Esophagus mucosa (tissue), 1 donor: ENCODE measurements around the gene SYNE1. TPM values are rescaled to one million over a fixed set of nuclear protein-coding genes. Genes with fewer than 3 reads are reported as not detected.
"Not testable (repeated sequence)": the region's sequence is repeated elsewhere in the genome, so short reads cannot be mapped to it uniquely, and the experiment has no call there.

Experiments used
- ATAC-seq: fragments of 200-7000 bp; cut with Tn5 transposase; one replicate; pipeline ENCODE4 v1.9.1; 2020
- total RNA-seq: library from RNA; stranded (reverse); gene quantifications from one replicate; pipeline ENCODE4 v1.2.4, GENCODE V29; 2023
- donor health status: DM: yes; HTN: yes; CAD: no.

Gene SYNE1
- total RNA-seq, 1 donor from 2014 or later = 4.0 TPM

DNA sequence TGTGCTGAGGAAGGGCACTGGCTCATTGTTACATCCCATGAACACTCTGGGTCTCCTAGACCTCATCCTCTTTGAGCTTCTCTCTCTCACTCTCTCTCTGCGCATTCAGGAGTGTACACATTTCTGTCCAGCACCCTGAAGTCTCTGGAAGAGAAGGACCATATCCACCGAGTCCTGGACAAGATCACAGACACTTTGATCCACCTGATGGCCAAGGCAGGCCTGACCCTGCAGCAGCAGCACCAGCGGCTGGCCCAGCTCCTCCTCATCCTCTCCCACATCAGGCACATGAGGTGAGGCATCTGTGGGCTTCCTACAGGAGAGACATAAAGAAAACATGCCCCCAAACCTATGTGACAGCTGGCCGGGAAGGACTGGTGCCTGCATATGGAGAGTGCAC, 542.9 kb downstream of the SYNE1 start:
- no peak for ATAC-seq

DNA sequence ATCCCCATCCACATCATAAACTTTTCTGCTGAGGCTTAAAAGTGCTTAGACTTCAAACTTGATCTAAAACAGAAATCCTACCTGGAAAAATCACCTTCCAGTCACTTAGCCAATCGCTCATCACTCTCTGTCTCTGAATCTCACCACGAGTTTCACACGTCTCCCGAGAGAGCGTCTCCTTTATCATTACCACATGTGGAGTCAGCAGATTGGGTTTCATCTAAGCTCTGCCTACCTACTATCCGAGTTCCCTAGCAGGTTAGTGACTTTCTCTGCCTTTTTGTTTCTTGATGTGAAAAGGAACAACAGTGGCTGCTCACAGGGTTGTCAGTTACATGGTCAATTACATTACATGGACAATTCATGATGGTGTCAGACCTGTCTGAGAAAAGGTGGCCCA, 543.5 kb downstream of the SYNE1 start:
- no peak for ATAC-seq

DNA sequence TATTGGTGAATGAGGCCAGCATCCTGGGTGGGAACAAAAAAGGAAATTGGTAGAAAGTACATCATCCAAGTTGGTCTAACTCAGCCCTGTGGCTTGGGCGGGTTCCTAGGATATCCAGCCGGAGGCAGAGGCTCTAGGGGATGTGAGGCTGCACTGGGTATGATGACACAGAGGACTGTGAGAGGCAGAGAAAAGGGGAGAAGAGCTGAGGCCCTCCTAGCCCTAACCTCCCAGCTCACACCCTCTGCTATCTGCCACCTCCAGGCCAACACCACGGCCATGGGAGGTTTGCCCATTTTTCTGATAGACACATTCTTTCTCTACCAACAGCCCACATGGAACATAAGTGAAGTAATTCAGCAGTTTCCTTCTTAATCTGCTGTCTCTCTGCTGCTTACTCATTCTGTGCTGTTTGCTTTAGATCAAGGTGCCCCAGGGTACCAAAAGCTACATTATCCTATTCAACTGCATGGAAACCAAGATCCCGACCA, 545.3 kb downstream of the SYNE1 start:
- ATAC-seq = no peak

GRCh38 chr6:152091201-152091600, 546.0 kb downstream of the SYNE1 start:
- no peak for ATAC-seq

DNA sequence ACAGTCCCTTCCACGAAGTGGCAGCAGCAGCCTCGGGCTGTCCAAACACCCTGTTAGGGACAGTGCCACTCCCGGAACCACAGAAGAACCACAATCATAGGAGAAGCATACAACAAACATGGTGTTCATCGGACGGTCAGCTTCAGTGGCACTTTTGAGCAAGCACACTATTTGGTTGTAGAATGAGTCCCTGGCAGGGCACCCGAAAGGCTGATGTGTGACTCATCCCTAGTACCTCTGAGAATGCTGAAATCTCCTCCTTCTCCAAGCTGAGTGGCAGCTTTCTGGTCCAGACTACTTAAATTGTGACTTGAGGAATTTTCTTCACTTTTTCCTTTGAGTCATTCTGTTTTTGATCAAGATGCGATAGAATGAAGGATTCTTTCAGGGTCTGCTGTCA, 547.2 kb downstream of the SYNE1 start:
- ATAC-seq = peak; percentile 43

DNA sequence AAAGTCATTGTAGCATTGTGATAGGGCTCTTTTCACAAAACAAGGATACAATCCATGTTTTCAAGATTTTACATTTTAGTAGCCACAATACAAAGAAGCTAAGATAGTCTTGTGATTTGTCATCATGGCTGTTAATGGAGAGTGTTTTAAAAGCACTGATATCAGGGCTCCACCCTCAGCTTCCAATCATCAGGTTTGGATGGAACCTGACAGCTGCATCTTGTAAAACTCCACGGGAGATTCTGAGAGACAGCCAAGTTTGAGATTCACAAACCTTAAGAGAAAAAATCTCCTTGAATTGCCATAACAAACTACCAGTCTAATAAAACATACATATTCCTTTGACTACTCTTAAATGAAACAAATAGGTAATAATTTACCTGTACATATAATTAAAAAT, 549.5 kb downstream of the SYNE1 start:
- ATAC-seq = no peak

- no peak for ATAC-seq
These were observed 550.1 kb downstream of the SYNE1 start for GRCh38 chr6:152087096-152087495.

GRCh38 chr6:152086223-152086873, 550.8 kb downstream of the SYNE1 start:
- ATAC-seq = no peak

DNA sequence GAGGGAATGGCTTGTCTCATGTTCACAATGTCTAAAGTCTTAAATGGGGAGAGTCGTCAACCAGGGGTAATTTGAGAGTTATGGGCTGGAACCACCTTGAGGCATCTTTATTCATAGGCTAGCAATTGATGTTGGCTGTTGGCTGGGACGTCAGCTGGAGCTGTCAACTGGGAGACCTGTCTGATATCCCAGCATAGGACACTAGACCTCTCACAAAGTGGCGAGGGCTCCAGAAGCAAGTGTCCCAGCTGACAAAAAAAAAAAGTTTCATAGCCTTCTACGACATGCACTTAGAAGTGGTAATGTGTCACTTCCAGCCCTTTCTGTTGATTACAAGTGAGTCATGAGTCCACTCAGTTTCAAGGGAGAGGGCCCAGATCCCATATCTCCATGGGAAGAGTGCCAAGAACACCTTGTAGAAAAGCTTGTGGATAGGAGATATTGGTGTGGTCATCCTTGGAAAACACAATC, 551.7 kb downstream of the SYNE1 start:
- ATAC-seq = no peak

- ATAC-seq = no peak
These were observed 558.4 kb downstream of the SYNE1 start for GRCh38 chr6:152078804-152079203.

GRCh38 chr6:152078001-152078400, 559.2 kb downstream of the SYNE1 start:
- ATAC-seq = no peak

DNA sequence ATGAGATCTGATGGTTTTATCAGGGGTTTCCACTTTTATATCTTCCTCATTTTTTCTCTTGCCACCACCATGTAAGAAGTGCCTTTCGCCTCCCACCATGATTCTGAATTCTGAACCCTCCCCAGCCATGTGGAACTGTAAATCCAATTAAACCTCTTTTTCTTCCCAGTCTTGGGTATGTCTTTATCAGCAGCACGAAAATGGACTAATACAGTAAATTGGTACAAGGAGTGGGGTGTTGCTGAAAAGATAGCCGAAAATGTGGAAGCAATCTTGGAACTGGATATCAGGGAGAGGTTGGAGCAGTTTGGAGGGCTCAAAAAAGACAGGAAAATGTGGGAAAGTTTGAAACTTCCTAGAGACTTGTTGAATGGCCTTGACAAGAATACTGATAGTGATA, 560.9 kb downstream of the SYNE1 start:
- ATAC-seq = not testable (repeated sequence)

GRCh38 chr6:152071843-152072242, 565.3 kb downstream of the SYNE1 start:
- ATAC-seq = no peak

Other genes with a start within 250 kb of the SYNE1 start
- 1.6 TPM for gene MYCT1, start 60.5 kb upstream of the SYNE1 start, total RNA-seq
- gene VIP, start 113.4 kb upstream of the SYNE1 start, total RNA-seq = not detected